Measurements from ENCODE around the gene SFT2D3.

SFT2D3 gene, protein sequence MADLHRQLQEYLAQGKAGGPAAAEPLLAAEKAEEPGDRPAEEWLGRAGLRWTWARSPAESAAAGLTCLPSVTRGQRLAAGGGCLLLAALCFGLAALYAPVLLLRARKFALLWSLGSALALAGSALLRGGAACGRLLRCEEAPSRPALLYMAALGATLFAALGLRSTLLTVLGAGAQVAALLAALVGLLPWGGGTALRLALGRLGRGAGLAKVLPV

DNA sequence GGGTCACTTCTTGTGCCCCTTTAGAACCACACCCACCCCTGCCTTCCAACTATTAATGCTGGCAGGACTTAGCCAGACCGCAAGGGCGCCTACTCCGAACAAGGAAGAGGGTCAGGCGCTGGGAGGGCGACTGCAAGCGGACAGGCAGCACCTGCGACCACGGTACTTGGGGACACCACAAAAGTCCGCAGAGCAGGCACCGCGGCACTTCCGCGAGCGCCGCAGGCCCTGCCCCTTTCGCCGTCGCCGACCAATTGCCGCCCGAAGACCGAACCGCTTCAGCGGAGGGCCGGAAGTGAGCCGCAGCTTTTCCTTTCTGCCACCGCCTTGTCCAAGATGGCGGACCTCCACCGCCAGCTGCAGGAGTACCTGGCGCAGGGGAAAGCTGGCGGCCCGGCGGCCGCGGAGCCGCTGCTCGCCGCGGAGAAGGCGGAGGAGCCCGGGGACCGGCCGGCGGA is at the start of gene SFT2D3:
SFT2D3 (plus strand) TSS at position 305 of the 458 bp plus-strand sequence; CDS start at position 337, 32 bp downstream.
- peak; percentile 76 to 81 for DNase-seq (ENCODE audit: low read depth in 2 of 2)

DNA sequence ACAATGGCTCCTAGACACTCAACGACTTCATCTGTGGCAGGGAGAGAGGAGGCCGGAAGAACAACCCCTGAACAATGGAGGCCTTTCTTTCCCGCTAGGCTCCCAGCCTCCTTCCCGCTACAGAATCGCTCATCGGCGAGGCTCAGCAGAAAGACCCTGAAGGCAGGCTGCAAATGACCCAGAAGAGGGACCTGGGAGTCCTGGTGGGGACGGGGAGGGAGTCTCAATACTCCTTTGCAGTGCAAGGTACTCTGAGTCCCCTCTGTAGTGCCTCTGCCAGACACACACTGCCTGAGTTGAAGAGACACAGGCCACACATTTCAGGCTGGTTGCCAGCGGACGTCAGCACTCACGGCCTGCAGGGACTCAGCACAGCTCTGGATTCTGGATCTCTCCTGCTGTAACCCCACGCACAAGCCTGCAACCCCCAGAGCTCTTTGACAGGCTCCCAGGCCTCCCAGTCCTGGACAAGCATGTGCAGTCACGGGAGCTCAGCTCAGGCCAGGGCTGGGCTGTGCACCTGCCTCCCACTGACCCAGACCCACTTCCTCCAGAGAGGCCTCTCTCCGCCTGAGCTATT is 49.2 kb upstream of the SFT2D3 start:
- DNase-seq (ENCODE audit: low read depth in 2 of 2) = no peak

DNA sequence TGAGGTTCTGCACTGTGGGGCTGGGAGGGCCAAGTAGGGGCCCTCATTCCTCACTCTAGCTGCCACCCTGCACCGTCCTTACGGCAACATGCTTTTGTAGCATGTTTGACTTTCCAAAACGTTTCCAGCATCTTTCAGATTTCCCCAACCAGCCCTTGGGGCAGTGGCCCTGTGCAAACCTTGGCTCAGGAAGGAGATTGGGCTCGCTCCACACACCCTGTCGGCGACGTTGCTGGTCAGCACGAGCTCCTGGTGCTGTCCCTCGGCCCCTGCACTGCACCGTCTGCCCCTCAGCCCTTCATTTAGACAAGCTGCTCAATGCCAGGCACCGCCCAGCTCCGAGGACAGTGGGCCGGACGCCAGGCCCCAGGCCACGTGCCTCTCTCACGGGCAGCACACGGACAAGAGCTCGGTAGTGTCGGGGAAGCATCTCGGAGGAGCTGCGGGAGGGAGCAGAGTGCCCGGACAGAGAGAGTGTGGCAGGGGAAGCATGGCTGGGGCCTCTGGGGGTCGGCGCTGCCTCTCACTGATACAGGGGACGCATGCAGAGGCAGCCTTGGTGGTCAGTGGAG is 48.4 kb upstream of the SFT2D3 start:
- no peak for DNase-seq (ENCODE audit: low read depth in 2 of 2)

DNA sequence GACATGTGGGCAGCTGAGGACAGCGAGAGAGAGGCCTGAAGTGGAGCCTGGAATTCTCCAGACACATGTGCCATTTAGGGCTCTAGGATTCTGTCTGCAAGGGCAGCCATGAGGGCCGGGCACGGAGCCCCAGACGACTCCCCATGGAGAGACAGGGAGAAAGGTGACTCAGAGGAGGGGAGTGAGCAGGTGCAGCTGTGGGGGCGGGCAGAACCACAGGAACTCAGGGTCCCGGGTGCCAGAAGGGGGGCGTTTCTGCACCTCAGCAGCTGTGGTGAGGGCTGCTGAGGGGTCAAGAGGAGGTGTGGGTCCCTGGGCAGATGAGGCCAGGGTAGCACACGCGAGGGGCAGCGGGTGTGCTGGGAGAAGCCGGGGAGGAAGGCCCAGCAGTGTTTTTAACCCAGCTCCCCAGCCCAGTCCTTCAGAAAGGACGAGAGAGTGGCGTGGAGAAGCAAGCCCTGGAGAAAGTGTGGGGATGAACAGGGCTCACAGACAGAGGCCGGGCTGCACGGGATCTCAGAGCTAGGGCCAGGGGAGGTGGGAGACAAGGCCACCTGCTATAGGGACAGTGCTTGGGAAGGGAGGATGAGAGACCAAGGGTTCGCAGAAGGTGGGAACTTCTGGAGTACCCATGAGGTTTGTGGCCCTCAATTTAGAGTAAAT is 47.7 kb upstream of the SFT2D3 start:
- DNase-seq (ENCODE audit: low read depth in 2 of 2) = no peak

DNA sequence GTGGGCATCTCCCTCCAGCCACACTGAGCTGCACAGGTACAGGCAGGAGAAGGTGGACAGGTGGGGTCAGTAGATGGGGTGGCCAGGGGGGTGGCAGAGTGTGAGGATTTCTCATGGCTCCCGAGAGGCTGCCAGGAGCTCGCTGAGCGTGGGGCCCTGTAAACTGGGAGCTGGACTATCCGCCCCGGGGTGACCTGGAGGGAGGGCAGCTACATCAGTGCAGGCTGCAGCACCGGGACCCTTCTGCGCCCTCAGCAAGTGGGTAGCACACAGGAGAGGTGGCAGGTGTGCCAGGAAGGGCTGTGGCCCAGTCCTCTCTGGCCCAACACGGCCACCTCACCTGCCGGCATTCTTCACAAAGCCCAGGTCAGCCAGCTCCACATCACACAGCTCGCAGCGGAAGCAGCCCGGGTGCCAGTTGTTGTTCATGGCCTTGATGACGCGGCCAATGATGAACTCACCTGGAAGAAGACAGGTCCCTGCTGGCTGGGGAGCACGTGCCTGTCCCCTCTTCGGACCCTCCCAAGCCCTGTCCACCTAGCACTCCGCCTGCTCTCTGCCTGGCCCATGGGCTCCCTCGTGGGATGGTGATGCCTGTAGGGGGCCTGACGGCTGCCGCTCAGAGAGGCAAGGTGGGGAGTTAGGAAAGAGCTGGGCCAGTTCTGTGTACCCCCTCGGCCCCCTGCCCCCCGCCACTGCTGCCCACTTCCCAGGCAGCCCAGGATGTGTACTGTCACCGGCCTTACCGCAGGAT is 47.0 kb upstream of the SFT2D3 start:
- DNase-seq (ENCODE audit: low read depth in 2 of 2) = no peak

DNA sequence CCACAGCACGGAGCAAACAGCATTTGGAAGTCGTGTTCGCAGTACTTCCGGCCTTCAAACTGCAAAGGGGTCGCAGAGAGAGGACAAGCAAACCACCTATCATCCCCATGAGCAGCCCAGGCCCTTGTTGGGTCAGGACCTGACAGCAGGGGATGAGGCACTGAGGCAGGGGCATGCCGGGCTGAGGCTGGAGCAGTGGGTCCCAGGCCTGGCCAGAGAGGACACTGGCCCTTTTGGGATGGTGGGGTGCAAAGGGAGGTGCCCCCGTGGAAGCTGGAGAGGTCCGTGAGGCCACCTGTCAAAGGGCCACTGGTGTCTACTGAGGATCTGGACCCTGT is 46.5 kb upstream of the SFT2D3 start:
- no peak for DNase-seq (ENCODE audit: low read depth in 2 of 2)

DNA sequence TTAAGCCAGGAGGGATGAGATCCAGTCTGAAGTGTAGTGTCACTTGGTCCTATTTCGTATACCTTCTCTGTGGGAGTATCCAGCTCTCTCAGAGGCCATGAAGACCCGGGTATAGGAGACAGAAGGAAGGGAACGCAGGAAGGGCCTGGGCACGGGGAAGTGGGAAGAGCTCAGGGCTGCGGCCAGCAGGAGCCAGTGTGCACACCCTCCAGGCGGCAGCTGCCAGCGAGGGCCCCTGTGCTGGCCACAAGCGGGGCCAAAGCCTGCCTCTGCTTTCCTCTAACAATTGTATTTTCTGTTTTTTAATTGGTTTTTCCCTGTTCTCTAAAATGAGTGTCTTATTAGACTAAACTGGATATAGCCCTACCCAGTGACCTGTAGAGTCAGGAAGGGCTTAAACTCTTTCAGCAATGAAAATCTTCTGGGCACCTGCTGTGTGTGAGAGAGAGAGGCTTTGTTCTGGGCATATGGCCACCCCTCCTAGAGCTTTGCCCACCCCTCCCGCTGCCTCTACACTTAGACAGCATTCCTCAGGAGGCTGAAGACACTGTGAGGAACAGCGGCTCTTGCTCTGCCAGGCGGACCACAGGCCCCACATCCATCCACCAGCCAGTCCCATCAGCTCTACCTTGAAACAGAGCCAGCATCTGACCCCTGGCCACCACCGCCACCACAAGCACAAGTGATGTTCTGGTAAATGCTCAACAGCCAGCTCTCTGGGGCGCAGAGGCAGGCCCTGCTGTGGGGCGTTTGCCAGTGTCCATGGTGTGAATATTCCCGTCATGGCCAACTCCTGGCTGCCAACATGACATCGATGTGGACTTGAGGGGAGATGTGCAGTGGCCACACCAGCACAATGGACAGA is 45.9 kb upstream of the SFT2D3 start:
- DNase-seq (ENCODE audit: low read depth in 2 of 2) = no peak

DNA sequence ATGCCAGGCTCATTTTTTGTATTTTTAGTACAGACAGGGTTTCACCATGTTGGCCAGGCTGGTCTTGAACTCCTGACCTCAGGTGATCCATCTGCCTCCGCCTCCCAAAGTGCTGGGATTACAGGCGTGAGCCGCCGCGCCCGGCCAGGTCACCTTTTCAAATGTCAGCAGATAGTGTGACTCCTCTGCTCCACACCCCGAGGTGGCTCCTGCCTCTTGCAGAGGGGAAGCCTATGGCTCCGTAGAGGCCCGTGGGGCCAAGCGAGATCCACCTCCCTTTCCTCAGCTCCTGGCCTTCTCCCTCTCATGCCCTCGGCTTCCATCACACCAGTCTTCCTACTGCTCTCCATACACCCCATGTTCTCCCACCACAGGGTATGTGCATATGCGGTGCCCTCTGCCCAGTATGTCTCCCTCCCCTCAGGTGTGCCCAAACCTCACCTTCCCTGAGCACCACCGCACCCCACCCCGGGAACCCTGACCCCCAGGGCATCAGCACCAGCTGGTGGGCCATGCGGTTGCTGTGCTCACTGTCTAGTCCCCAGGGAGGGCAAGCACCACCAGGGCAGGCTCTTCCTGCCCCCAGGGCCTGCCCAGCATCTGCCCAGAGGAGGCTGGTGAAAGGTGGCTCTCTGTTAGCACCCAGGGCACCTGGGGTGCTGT is 44.6 kb upstream of the SFT2D3 start:
- no peak for DNase-seq (ENCODE audit: low read depth in 2 of 2)

DNA sequence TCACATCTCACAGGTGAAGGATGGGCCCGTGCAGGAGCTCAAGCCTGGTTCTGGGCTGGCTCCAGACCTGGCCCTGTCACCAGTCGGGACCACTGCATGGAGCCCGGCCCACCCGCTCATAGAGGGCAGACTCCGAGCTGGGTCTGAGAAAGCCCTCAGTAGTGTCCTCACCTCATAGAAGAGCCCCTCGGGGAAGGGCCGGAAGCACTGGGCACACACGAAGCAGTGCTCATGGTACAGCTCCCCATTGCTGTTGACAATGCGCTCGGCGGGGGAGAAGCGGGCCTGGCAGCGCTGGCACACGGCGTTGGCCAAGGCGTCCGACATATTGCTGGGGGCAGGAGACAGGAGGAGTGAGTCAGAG is 44.1 kb upstream of the SFT2D3 start:
- DNase-seq (ENCODE audit: low read depth in 2 of 2) = no peak

DNA sequence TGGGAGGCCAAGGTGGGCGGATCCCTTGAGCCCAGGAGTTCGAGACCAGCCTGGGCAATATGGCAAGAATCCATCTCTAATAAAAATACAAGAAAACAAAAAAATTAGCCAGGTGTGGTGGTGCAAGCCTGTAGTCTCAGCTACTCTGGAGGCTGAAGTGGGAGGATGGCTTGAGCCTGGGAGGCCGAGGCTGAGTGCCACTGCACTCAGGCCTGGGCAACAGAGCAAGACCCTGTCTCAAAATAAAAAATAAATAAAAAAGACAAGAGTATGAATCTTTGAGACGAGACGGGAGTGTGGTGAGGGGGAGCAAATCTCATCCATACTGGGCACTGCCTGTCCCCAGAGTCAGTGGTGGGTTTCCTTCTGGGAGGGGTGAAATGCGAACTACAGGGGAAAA is 43.2 kb upstream of the SFT2D3 start:
- no peak for DNase-seq (ENCODE audit: low read depth in 2 of 2)

DNA sequence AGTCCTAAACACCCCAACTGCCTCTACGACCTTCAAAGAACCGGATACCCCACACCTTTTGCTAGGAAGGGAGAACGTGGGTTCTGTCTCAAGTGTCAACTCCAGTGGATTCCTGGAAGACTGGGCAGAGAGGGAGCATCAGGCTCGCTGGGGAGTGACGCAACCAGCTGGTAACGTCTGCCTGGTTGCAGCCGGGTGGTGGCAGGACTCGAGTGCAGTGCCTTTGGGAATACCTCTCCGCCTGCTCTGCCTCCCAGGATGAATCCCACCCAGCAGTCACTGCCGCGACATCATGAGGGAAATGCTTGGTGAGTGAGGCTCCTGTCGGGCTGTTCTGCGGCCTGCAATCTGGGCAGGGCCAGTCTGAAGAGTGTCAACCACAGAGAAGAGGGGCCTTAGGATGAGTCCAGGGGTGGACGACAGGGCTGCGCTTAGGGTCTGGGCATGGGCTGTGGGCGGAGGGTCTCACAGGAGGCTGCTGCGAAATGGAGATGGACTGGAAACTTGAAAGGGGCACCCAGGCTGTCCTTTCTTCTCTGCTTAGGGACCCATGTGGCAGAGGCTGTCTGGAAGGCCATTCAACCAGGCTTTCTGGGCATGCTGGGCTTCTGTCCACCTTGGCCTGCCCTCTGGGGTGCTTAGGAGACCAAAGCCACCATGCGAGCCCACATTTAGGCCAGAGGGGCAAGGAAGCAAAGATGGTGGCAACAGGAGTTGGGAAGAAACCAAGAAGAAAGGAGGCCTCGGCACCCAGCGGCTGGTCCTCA is 42.5 kb upstream of the SFT2D3 start:
- DNase-seq (ENCODE audit: low read depth in 2 of 2) = no peak

DNA sequence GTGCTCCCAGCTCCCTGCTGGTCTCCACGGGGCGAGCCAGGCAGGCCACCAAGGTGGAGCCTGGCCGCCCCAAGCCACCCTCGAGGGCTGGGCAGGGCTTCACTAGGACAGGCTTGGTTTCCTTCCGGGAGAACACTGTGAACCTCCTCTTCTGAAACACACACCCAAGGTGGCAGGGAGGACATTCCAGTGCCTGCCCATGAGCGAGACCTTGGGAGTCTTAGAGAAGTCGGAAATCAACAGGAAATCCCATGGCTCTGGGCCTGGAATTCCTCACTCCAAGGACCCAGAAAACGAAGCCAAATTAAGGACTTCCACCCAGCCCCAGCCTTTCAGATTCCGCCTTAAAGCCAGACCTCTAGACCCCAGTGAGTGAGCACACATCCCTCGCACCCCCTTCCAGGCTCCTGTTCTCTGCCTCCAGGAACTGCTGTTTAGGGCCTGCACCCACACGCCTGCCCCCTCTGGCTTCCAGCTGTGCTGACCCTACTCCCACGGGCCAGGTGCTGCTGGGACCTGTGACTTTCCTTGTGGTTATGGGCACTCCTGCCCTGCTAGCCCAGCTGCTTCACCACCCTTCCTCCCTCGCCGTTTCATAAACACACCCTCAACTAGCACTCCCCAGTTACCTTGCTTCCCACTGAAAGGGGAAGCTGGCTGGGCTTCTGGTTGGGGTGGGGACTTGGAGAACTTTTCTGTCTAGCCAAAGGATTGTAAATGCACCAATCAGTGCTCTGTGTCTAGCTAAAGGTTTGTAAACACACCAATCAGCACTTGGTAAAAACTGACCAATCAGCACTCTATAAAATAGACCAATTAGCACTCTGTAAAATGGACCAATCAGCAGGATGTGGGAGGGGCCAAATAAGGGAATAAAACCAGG is 41.6 kb upstream of the SFT2D3 start:
- DNase-seq (ENCODE audit: low read depth in 2 of 2) = no peak

DNA sequence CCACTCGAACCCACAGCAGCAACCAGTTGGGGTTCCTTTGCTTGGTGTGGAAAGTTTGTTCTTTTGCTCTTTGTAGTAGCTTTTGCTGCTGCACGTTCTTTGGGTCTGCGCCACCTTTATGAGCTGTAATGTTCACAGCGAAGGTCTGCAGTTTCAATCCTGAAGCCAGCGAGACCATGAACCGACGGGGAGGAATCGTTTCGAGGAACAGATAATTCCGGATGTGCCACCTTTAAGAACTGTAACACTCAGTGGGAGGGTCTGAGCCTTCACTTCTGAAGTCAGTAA is 41.1 kb upstream of the SFT2D3 start:
- DNase-seq (ENCODE audit: low read depth in 2 of 2) = no peak

DNA sequence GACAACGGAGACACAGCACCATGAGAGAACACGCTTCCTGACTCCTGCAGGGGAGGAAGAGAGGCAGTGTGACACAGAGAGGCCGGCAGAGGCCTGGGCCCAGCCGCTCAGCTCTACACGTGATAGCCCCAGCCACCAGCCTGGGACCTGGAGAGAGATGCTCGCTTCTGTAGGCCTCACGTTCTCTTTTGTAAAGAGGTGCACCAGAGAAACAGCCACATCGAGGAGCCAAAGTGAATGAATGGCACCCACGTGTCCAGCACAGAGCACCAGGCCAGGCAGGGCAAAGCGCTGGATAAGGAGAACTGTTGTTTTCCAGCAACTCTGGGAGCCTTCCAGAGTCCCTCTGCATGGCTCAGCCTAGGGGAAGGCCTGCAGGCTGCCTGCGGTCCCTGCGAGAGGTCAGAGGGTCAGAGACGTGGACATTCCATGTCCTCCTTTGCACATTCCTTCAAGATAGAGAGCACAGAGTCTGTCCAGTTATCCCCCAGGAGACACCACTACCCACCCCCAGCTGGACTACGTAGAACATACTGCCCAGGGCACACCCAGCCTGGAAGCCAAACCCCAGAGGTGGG is 40.1 kb upstream of the SFT2D3 start:
- DNase-seq (ENCODE audit: low read depth in 2 of 2) = no peak

DNA sequence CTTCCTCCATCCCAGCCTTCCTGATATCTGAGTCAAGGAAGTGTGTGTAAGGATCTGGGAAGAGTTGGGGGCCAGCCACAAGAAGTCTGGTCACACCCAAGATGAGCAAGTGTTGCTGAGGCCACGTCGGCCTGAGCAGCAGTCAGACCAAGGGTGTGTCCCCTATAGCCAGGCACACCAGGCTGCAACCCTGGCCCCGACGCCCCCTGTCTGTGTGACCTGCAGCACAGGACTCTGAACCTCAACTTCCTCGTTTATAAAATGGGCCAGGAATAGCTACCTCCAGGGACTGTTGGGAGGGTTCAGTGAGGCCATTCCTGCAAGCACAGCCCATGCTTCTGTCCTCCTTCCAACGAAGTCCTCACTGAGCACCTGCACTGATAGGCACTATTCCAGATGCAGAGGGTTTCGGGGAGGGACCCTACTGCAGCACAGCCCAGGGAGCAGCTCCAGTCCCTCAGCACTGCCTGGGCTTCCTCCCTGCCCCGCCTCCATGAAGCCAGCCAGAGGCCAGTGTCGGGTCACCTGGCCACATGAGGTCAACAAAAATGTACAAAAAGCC is 39.3 kb upstream of the SFT2D3 start:
- DNase-seq (ENCODE audit: low read depth in 2 of 2) = no peak

DNA sequence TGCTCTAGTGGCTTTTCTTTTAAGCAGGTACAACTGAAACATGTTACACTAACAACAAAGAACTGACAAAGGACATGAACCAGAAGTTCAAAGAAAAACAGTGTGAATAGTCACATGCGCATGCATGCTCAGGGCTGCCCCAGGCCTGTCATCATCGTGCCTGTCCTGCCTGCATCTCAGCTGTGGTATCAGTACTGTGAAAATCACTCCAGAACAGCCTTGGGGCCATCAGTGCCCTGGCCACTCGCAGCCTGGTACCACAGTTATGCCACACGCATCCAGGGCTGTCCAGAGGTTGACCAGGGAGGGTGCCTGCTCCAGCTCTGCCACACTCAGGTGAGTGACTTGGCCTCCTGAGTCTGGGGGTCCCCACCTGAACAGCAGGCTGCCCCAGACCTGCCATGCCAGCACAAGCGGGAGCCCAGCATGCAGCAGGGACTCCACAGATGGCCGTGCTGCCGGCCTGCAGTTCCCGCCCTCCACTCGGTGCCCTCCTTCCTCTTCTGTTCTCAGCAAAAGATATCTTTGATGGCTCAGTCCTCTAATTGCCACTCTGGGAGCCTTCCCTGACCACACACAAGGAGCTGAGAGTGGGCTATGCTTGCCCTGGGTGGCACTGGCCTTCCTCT is 38.2 kb upstream of the SFT2D3 start:
- no peak for DNase-seq (ENCODE audit: low read depth in 2 of 2)

DNA sequence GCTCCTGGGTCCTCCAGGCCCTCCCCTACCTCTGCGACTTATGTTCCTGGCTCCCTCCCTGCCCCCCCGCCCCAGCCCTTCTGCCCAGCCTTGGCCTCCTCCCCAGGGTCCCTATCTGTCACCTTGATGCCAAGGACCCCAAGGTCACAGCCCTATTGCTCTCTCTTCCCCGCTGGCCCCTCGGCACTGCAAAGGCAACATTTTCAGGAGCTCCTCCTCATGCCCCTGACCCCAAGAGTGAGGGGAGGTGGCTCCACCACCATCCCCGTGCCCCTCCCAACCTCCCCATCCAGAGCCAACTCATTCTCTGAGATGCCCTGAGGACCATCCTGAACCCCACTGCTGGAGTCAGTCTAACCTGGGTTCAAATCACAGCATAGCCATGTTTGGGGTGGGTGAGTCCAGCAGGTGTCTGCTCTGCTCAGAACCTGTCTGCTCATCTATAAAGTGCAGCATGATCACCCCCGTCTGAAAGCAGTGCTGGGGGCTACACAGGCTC is 37.7 kb upstream of the SFT2D3 start:
- no peak for DNase-seq (ENCODE audit: low read depth in 2 of 2)
